Stimulated activated CD8-positive, alpha-beta memory T cell treated with anti-CD3 and anti-CD28 coated beads, Interleukin-7, amount 100 ng/mL, for 1 hour (primary cell): ENCODE data around the gene LLGL2.
"Not testable (repeated sequence)": the region's sequence is repeated elsewhere in the genome, so short reads cannot be mapped to it uniquely, and the experiment has no call there.

Experiments
- DNase-seq, 2 donors: peaks; one replicate each; pipeline ENCODE4 v3.0.0-alpha.2; 2020; ENCODE audit warnings: low read depth in 2 of 2

The LLGL2 gene

DNA sequence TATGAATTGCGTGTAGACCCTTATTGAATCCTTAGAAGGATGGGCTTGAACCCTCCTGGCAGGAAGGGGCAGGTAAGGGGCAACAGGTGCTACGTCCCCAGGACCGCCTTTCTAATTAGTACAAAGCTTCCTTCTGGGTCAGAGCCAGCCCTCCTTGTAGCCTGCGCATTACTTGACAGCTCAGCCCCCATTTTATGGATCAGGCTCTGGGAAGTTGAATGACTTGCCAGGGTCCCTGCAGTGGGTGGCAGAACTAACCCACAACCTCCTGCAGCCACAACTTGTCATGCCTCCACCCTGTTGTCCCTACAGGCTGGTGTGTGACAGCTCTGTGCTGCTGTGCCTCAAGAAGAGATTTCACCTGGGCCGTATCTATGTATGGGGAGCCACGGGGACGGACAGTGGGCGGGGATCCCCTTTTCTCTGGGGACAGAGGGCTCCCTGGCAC, 64.8 kb downstream of the LLGL2 start:
- no peak for DNase-seq

DNA sequence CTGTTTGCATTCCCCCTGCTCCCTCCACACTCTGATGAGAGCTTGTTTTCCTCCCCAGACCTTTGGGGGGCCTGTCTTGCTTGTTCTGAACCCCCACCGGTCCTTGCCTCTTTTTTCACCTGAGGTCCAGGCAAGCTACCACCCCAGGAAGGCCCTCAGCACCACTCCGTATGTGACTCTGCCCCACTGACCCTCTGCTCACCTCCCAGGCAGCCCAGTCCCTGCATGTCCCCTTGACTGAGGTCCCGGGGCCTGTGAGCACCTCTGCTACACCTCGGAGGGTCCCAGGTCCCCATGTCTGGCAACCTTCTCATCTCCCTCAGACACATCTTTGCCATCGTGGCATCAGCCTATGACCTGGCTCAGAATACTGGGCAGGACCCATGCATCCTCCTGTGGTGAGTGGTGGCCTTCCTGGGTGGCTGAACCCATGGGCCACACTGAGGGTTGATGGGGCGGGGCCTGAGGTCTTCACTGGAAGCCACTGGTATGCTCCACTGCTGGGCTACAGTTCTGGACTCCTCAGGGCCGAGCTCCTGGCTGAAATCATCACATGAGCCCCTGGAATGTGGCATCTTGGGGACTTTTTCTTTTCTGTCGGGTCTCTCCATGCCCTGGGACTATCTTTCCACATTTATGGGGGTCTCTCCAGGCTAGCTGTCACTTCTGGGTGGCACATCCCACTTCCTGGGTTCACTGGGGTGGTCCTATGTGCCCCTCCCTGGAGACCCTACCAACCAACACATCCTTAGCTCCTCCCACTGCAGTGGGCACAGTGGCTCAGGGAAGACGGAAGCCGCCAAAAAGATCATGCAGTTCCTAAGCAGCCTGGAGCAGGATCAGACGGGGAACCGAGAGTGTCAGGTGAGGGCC, 65.6 kb downstream of the LLGL2 start:
- DNase-seq: no peak

DNA sequence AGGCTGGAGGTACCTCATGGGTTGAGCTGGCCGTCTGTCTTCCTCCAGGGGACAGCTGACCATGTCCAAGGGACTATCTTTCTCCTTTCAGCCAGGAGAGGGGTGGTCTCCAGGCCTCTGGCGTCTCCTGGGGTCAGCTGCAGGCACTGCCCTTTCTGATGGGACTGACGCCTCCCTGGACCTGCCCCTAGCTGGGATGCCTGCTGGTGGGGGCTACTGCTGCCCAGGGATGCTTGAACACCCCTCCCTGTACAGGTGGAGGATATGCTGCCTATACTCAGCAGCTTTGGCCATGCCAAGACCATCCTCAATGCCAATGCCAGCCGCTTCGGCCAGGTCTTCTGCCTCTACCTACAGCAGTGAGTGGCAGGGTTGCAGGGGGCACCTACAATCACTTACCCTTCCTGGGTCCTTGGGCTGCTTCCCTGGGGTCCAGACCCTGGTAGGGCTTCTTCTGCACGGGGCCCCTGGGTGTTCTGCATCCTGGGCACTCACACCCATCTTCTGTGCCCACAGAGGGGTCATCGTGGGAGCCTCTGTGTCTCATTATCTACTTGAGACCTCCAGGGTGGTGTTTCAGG, 66.3 kb downstream of the LLGL2 start:
- no peak for DNase-seq

DNA sequence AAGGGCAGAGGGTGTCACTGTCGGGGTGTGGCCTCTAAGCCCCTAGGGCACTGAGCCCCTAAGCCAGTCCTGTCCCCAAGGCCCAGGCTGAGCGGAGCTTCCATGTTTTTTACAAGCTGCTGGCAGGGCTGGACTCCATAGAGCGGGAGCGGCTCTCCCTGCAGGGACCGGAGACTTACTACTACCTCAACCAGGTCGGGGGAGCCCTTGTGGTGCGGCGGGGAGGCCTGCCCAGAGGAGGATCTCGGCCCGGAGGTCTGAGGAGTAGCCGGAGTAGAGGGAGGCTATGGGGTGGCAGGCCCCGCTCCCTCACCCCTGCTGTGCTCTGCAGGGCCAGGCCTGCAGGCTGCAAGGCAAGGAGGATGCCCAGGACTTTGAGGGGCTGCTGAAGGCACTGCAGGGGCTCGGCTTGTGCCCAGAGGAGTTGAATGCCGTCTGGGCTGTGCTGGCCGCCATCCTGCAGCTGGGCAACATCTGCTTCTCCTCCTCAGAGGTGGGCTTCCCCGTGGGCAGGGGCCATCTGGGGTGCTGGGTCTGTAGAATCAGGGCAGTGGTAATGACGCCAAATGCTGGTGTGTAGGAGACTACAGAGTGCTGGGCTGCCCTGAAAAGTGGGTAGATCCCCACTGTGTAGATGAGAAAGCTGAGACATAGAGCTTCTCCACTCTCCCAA, 67.0 kb downstream of the LLGL2 start:
- no peak for DNase-seq

DNA sequence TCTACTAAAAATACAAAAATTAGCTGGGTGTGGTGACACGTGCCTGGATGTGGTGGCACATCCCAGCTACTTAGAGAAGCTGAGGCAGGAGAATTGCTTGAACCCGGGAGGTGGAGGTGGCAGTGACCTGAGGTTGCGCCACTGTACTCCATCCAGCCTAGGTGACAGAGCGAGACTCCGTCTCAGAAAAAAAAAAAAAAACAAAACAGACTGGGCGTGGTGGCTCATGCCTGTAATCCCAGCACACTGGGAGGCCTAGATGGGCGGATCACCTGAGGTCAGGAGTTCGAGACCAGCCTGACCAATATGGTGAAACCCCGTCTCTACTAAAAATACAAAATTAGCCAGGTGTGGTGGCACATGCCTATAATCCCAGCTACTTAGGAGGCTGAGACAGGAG, 67.9 kb downstream of the LLGL2 start:
- not testable (repeated sequence) for DNase-seq

DNA sequence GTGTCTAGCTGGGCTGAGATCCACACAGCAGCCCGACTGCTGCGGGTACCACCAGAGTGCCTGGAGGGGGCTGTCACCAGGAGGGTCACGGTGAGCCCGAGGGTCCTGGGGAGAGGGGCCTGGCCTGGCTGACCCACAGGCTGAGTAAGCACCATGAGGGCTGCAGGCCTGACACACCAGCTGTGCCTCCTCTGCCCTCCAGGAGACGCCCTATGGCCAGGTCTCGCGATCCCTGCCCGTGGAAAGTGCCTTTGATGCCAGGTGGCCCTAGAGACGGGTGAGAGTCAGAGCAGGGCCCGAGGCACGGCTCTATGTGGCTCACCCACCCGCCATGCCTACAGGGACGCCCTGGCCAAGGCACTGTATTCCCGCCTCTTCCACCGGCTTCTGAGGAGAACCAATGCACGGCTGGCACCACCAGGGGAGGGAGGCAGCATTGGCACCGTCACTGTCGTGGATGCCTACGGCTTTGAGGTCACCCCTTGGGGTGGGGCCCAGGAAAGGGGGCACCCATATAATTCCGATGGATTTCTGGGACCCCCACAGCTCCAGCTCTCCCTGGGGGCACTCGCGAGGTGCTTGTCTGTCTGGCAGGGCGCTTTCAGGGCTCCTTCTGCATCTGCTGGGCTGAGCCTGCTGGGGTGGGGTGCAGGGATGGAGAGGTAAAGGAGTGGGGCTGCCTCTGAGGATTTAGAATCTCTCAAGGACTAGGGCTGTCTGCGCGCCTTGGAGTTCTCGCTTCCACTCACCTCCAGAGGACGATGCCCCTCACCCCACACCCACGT, 69.2 kb downstream of the LLGL2 start:
- no peak for DNase-seq

DNA sequence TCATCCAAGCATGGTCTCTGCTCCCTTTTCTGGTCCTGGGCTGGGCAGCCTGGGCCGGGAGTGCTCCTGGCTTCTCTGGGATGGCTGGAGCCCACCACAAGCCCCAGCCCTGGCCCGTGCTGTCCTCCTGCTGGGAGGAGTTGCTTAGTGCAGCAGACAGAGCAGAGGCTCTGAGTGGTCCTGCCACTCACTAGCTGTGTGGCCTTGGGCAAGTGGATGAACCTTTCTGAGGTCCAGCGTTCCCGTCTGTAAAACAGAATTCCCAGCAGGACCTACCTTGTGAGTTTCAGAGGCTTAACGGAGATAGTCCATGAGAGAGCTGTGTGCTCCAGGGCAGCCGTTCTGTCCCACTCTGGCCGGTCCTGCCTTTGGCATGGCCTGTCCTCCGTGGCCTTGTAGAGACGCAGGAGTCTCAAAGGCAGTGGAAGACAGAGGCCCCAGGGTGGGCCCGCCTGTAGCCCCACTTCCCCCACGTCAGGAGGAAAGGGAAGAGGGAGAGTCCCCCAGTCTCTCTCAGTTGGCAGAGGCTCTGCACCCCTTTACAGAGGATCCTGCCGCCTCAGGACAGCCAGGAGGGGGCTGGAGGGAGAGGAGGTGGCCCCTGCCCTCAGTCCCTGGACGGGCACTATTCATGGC, 69.9 kb downstream of the LLGL2 start:
- no peak for DNase-seq

DNA sequence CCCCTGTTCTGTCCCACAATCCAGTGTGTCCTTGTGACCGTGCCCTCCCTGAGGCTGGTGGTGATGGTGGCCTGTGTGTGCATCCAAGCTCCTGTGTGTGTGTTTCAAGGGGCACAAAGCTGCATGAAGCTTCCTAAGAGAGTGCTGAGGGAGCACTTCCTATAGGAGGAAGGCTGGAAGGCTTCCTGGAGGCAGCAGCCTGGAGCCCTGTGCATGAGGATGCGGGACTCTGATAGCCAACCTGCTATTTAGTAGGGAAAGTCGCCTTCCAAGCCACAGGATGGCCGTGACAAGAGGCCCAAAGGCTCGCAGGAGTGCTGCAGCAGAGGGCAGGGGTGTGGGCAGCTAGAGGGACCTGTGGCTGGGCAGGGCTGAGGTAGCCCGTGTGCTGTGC, 70.4 kb downstream of the LLGL2 start:
- DNase-seq: no peak

DNA sequence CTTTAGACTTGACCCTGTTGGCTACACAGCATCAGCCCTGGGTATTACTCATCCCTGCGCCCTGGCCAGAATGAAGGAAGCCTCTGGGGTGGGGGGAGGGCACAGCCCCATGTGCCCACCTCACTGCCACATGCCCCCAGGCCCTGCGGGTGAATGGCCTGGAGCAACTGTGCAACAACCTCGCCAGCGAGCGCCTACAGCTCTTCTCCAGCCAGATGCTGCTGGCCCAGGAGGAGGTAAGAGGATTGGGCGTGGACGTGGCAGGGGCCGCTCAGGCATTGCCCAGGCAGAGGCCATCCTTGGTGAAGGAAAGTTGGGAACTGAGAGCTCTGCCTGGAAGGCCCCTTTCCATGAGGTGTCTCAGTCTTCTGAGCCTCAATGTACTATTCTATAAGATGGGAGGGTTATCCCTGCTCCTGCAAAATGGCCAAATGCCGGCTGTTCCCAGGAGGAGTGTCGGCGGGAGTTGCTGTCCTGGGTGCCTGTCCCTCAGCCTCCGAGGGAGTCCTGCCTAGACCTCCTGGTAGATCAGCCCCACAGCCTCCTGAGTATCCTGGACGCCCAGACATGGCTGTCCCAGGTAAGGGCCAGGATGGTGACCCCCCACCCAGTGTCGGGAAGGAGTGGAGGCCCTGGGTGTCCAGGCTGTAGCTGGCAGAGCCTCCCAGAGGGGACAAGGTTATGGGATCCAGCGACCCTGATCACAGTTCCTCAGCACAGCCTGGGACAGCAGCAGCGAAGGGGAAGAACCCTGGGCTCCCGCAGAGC, 71.0 kb downstream of the LLGL2 start:
- DNase-seq: no peak

DNA sequence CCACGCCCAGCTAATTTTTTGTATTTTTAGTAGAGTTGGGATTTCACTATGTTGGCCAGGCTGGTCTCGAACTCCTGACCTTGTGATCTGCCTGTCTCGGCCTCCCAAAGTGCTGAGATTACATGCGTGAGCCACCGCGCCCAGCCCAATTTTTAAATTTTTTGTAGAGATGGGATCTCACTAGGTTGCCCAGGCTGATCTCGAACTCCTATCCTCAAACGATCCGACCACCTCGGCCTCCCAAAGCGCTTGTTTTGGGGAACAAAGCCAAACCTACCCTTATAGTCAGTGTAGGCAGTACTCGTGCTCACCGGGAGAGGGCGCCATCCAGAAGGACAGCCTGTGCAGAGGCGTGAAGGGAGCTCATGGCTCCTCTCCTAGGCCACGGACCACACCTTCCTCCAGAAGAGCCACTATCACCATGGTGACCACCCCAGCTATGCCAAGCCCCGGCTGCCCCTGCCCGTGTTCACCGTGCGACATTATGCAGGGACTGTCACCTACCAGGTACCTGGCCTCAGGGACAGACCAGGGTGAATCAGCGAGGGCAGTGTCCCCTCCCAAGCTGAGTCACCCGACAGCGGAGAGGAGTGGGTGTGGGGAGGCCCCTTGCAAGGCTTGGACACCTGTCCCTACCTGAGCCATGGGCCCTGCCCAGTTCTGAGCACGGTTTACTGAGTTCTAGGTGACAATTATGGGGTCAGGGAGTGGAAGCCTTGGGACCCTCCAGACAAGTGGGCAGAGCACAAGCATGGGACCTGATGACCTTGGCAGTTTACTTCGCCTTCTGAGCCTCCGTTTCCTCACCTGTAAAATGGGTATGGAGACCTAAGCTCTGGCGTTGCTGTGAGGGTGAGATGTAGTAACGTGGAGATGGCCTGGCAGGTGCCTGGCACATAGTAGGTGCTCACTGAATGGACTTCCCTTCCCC, 75.8 kb downstream of the LLGL2 start:
- peak in 1 of 2 donors; percentile 32 for DNase-seq

DNA sequence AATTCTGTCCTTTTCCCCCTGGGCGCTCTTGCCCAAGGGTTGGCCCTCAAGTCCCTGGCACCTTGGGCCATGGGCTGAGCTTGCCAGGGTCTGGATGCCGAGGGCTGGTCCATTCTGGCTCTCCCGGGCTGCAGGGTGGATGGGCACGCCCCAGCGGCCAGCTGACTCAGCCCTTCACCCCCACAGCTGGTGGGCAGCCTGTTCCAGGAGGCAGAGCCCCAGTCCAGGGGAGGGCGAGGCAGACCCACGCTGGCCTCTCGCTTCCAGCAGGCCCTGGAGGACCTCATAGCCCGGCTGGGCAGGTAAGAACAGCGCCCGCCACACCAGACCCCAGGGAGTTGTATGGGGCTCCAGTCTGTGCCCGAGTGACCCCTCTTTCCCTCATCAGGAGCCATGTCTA, 77.1 kb downstream of the LLGL2 start:
- no peak for DNase-seq

DNA sequence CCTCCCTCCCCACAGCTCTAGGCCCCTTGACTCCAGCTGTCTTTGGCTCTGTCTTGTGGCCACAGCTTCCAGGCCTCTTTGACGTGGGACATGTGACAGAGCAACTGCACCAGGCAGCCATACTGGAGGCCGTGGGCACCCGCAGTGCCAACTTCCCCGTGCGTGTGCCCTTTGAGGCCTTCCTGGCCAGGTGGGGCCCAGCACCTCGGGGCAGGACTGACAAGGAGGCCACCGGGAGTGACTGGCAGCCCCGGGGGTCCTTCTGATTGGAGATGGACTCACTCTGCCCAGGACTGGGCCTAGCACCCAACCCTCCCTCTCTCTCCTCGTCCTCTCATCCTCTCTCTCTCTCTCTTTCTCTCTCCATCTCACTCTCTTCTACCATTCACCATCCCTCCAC, 77.6 kb downstream of the LLGL2 start:
- no peak for DNase-seq

DNA sequence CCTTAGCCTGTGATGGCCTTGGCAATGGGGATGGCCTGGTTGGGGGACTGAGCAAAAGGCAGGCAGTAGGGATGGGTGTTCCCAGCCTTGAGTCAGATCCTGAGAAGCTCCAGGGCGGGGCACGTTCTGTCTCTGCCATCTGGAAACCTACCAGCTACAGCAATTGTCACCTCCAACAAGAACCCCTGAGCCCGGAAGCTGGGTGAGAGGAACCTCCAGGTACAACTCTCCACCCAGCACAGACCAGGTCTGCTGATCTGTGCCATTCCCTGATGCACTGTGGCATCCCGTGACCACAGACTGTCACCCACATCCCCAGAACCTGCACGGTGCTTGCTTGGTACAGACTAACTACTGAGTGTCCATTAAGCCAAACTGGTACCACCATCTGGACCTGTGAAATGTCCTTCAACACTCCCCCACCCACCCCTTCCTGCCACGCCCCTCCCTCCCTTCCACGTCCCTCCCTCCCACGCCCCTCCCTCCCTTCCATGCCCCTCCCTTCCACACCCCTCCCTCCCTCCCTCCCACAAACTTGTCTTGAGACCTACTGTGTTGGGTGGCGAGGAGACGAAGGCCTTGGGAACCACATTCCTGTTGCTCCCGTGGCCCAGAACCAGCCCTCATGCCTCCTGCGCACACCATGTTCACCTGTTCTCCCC, 78.7 kb downstream of the LLGL2 start:
- DNase-seq: no peak

DNA sequence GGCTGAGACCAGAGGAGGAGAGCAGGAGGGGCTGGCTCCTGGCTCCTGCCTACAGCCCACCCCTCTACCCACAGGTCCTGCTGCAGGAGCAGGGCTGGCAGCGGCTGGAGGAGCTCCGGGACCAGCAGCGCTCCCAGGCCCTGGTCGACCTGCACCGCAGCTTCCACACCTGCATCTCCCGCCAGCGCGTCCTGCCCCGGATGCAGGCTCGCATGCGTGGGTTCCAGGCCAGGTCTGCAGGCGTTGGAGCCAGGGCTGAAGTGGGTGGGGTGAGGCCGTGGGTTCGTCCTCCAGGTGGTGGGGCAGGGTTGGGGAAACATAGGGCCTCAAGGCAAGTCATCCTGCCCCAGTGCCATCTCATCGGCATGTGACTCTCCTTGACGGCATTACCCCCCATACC, 80.3 kb downstream of the LLGL2 start:
- no peak for DNase-seq

DNA sequence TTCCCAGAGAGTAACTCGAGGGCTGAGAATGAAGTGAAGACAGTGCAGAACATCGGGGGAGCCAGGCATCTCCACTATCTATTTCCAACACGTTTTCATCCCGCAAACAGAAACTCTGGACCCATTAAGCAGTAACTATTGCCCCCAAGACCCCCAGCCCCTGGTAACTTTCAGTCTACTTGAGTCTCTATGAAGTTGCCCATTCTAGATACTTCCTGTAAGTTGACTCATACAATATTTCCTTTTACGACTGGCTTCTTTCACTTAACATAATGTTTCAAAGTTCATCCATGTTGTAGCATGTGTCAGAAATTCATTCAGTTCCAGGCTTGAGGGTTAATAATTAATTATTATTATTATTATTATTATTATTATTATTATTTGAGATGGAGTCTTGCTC, 81.6 kb downstream of the LLGL2 start:
- no peak for DNase-seq

DNA sequence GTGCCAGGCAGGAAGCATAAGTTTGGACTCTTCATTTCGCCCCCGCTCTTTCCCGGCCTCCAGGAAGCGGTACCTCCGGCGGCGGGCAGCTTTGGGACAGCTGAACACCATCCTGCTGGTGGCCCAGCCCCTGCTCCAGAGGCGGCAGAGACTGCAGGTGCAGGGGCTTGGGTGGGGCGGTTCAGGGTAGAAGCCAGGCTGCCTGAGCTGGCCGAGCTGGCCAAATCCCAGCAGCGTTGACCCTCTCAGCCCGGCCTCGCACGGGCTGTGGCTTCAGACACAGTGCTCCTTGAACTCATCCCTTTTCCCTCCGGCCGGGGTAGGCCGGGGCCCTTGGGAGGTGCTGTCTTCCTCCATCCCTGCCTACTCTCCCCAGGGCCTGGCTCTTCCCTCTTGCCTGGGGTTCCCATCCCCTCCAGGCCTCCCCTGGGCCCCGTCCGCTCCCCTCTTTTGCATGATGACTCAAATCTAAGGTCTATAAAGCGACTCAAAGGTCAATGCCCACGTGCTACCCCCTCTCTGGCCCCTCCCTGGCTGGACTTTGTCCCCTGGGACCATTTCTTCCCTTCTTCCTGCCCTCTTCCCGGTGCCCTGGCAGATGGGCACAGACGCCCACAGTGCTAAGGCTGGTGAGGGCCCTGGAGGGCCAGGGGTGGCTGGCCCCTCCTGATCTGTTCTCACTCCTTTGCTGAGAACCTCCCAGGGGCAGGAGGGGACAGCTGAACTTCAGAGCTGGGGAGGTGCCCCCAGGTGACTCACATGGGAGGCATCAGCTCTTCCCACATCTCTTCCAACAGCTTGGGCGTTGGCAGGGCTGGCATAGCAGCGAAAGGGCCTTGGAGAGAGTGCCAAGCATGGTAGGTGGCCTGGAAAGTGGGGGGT, 84.8 kb downstream of the LLGL2 start:
- DNase-seq: no peak

DNA sequence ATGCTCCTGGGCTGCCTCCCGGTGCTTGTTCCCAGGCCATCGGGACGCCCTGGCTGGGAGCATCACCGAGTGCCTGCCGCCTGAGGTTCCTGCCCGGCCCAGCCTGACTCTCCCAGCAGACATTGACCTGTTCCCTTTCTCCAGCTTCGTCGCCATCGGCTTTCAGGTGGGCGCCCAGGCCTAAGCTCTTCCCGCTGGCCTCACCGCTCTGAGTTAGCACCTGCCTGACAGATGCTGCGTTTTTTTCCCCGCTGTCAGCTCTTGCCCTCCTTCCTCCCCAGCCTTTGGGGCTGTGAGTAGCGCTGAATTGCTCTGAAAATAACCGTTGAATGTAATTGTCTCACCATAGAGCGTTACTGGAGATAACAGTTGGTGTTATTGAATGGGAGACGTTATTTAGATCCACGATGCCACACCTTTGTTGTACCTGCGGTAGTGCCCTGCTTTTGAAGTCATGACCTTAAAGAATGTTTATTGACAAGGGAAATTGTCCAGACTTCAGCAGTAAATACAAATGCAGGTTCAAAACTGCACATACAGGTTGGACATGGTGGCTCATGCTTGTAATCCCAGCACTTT, 86.4 kb downstream of the LLGL2 start:
- DNase-seq: no peak
